Posterior vena cava (tissue), 2 donors: ENCODE results near the gene IFNAR1. TPM values are rescaled to one million over a fixed set of nuclear protein-coding genes. Genes with fewer than 3 reads are reported as not detected.
A peak's percentile ranks its signal among the peaks of the same experiment; 100 is the strongest.

ENCODE experiments used
- DNase-seq: peaks from one replicate; pipeline ENCODE4 v3.0.0-alpha.2; 2020; ENCODE audit warnings: low spot score
- intact Hi-C, 2 donors: fragments of 100-400 bp; cut with DNase I; formaldehyde crosslinking; loops; one replicate each; pipeline versions ENCODE4 v1.14.1 to v1.14.2; 2022 to 2023
- total RNA-seq, 2 donors: library from RNA; stranded (reverse); fragmentation: NEBNext Ultra II Directional; extraction: Animal tissue kit (Norgen Biotek cat#: 25700); gene quantifications; one replicate each; pipeline ENCODE4 v1.2.1, GENCODE V29; 2021
- donor health status: DM: yes; HTN: yes; CAD: no.
- donor health status: DM: yes; HTN: yes; CAD: no.

IFNAR1 gene
- total RNA-seq, 2 donors from 2014 or later = 38.5 to 46.2 TPM

DNA sequence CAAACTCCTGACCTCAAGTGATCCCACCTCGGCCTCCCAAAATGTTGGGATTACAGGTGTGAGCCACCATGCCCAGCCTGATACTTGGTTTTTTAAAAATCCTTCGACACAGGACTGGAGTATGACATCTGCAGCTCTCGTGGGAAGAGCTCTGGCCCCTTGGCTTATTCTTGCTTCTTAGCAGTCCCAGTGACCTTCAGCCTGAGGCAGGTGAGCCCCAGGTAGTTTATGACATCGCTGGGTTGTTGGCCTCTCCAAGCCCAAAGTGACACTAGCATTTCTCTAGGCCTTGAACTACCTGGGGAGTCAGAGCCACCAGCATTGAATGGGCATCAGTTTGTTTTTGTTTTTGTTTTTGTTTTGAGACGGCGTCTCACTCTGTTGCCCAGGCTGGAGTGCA is 62.5 kb downstream of the IFNAR1 start:
- intact Hi-C loops = loop anchor here in 1 of 2 donors (10.0 kb wide), 1 partner anchor 182 kb away; no protein-coding TSS in a partner anchor
- no peak for DNase-seq

DNA sequence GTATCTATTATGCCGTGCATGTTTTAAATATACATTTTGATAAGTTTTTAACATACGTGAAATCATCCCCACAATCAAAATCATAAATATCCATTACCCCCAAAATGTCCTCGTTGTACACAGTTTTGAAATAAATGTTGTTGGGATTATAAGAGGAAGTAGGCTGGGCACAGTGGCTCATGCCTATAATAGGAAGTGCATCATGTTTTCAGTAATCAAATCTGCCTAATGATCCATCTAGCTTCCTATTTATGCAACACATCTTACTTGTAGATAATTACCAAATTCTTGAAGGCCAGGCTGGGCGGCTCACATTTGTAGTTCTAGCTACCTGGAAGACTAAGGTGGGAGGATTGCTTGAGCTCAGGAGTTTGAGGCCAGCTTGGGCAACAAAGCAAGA is 63.4 kb downstream of the IFNAR1 start:
- DNase-seq = no peak
- intact Hi-C loops = loop anchor here in 1 of 2 donors (10.0 kb wide), 1 partner anchor 183 kb away; no protein-coding TSS in a partner anchor

DNA sequence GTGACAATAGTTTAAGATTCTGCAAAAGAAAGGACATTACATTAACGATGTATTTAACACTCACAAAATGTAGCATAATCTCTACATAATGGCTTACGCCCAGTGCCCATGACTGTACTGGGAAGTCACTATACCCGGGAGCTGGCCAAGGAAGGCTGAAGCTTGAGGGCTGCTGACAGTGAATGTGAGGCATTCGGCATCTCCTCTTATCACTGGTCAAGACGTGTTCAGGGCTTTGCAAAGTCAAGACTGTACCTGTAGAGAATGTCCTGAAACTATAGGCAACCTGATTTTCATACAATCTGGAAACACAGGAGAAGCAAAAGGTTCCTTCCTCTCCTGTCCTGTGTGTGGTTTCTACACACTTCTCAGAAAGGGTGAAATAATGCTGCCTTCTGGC is 65.7 kb downstream of the IFNAR1 start:
- no peak for DNase-seq
- intact Hi-C loops = no loop called here

- DNase-seq = no peak
- intact Hi-C loops = no loop called here
Observed at GRCh38 chr21:33391656-33392055, 66.9 kb downstream of the IFNAR1 start.

GRCh38 chr21:33392284-33392985 is 67.7 kb downstream of the IFNAR1 start:
- intact Hi-C loops = no loop called here
- no peak for DNase-seq

DNA sequence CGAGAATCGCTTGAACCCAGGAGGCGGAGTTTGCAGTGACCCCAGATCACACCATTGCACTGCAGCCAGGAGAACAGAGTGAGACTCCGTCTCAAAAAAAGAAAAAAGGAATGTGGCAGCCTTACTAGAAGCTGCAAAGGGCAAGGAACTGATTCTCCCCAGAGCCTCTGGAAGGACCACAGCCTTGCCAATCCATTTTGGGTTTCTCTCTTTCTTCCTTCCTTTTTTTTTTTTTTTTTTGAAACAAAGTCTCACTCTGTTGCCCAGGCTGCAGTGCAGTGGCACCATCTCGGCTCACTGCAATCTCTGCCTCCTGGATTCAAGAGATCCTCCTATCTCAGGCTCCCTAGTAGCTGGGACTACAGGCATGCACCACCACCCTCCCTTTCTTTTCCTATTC is 68.6 kb downstream of the IFNAR1 start:
- intact Hi-C loops = no loop called here
- no peak for DNase-seq

DNA sequence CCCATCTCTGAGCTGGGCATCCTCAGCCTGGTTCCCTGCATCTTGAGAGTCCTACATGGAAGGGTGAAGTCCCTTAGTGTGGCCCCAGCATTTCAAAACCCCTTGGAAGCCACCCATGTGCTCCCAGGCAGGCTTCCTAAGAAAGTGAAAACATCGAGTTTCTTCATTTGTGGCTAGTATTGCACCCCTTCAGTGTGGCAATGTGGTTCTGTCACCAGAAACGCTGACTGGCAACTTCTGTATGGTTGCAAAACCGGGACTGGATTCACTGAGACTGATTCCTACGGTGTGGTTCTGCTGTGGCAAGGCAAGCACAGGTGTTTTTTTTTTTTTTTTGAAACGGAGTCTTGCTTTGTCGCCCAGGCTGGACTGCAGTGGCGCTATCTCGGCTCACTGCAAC is 69.5 kb downstream of the IFNAR1 start:
- intact Hi-C loops = no loop called here
- DNase-seq = no peak

DNA sequence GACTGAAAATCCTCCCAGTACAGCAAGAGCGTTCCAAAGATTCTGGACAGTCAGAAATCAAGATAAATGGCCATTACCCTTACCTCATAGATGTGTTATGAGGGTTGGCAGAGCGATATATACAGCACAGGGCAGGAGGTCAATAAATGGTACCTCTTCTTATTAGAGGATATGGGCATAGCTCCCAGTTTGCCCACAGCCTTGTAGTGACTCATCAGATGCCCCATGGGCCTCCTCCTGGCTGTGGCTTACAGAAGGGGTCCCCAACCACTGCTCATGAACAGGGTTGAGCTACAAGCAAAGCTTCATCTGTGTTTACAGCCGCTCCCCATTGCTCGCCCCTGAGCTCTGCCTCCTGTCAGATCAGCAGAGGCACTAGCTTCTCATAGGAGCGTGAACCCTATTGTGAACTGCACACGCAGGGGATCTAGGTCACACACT is 71.1 kb downstream of the IFNAR1 start:
- no peak for DNase-seq
- intact Hi-C loops = no loop called here

DNA sequence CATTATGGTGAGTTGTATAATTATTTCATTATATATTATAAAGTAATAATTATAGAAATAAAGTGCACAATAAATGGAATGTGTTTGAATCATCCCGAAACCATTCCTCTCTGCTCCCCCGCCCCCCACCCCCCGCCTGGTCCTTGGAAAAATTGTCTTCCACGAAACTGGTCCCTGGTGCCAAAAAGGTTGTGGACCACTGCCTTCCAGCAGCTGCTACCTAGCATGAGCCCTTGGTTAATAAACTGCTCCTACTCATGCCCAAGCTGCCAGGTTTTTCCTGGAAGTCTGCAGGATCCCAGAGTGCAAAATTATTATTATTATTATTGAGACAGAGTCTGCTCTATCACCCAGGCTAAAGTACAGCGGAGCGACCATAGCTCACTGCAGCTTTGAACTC is 71.7 kb downstream of the IFNAR1 start:
- no peak for DNase-seq
- intact Hi-C loops = no loop called here

- DNase-seq = no peak
- intact Hi-C loops = no loop called here
Observed at GRCh38 chr21:33396951-33397350, 72.2 kb downstream of the IFNAR1 start.

GRCh38 chr21:33397717-33398116 is 72.9 kb downstream of the IFNAR1 start:
- DNase-seq = no peak
- intact Hi-C loops = no loop called here

DNA sequence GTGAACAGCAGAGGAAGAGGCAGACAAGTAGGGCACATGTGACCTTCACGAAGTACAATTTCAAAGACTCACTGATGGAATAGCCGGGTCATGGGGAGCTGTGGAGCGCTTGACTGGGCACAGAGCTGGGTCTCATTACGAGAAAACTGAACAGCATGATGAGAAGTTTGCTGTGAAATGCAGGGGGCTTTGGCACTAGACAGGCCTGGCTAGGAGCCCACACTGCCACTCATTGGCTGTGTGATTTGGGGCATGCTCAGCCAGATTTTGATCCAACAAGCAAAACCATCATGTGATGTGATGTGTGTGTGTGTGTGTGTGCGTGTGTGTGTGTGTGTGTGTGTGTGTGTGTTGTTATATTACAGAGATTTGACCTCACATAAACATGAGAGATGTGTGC is 73.6 kb downstream of the IFNAR1 start:
- no peak for DNase-seq
- intact Hi-C loops = no loop called here

GRCh38 chr21:33401630-33401992 is 76.8 kb downstream of the IFNAR1 start:
- no peak for DNase-seq
- intact Hi-C loops = no loop called here

GRCh38 chr21:33402001-33402979 is 77.5 kb downstream of the IFNAR1 start:
- DNase-seq = peak; percentile 93
- intact Hi-C loops = no loop called here

DNA sequence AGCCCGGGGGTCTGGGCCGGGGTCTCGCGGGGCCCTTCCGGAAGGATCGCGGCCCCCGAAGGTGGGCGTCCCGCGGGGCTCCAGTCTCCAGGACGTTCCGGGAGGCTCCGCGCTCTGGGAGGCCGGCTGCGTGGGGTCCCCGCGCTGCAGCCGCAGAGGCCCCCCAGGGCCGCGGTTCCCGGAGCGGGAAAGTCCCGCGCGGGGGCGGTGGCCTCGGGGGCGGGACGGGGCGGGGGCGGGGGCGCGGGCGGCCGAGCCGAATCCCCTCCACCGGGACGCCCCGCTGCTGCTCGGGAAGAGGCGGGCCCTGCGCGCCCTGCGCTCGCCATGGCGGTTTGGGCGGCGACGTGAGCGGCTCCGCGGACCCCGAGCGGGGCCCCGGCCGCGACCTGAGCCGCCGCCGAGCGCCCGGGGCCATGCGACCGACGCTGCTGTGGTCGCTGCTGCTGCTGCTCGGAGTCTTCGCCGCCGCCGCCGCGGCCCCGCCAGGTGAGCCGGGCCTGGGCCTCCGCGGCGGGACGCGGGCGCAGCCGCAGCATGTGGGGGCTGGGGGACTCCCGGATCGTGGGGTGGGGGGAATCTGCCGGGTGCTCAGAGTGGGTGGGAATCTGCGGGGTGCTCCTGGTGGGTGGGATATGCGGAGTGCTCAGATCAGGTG is 78.5 kb downstream of the IFNAR1 start, which contains the start of gene IFNGR2:
Gene IFNGR2, plus strand, starts transcription at position 286 of the 658 bp plus-strand sequence. Its CDS starts 131 bp downstream, at position 417.
- intact Hi-C loops = no loop called here
- peak; percentile 85 for DNase-seq

DNA sequence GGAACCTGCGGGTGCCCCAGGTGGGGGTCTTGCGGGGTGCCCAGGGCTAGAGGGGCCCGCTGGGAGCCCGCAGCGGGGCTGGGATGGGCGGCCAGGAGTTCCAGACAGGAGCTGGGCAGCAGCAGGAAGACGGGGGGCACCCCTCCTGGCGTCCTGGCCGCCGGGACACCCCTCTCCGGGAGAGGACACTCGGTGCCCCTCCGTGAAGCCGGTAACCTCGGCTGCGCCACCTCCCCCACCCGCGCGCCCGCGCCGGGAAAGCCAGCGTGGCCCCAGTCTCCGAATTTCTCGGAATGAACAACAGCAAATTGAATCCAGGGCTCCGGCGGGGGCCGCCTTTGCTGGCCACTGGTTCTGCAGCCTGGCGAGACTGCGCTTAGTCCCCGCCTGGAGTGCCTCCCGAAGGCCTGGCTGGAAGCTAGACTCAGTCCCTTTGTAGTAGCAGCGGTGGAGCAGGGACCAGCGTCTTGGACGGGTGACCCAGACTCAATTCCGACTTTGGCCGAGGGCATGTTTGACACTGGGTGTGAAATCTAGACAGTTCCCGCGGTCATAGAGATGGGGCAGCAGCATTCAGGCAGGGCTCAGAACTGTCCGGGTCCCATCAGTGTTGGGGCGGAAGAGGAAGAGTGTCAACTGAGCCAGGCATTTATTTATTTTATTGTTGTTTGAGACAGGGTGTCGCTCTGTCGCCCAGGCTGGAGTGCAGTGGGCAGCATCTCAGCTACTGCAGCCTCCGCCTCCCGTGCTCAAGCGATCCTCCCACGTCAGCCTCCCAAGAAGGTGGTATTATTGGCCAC is 79.2 kb downstream of the IFNAR1 start:
- intact Hi-C loops = no loop called here
- DNase-seq = peak; percentile 93

- intact Hi-C loops = no loop called here
- no peak for DNase-seq
Observed at GRCh38 chr21:33406493-33406892, 81.7 kb downstream of the IFNAR1 start.
